NOMO-1 treated with dmso at 0.1 percent for 144 hours (cell line): Measurements from ENCODE around the gene PIP5K1C.
"Not testable (repeated sequence)": the region's sequence is repeated elsewhere in the genome, so short reads cannot be mapped to it uniquely, and the experiment has no call there.

ENCODE experiments used
- DNase-seq: peaks from one replicate; lab custom pipeline; 2025; ENCODE audit not compliant: unreplicated experiment; lab: John Stamatoyannopoulos, UW

Gene PIP5K1C

GRCh38 chr19:3648037-3648905 lies 52.0 kb downstream of the PIP5K1C start:
- no peak for DNase-seq

- DNase-seq: not testable (repeated sequence)
These were observed 53.2 kb downstream of the PIP5K1C start for GRCh38 chr19:3647102-3647501.

GRCh38 chr19:3646336-3647092 lies 53.8 kb downstream of the PIP5K1C start:
- DNase-seq: no peak

- no peak for DNase-seq
These were observed 54.5 kb downstream of the PIP5K1C start for GRCh38 chr19:3645726-3646125.

- DNase-seq: no peak
These were observed 55.2 kb downstream of the PIP5K1C start for GRCh38 chr19:3645067-3645396.

GRCh38 chr19:3644351-3645066 lies 55.8 kb downstream of the PIP5K1C start:
- DNase-seq: no peak

DNA sequence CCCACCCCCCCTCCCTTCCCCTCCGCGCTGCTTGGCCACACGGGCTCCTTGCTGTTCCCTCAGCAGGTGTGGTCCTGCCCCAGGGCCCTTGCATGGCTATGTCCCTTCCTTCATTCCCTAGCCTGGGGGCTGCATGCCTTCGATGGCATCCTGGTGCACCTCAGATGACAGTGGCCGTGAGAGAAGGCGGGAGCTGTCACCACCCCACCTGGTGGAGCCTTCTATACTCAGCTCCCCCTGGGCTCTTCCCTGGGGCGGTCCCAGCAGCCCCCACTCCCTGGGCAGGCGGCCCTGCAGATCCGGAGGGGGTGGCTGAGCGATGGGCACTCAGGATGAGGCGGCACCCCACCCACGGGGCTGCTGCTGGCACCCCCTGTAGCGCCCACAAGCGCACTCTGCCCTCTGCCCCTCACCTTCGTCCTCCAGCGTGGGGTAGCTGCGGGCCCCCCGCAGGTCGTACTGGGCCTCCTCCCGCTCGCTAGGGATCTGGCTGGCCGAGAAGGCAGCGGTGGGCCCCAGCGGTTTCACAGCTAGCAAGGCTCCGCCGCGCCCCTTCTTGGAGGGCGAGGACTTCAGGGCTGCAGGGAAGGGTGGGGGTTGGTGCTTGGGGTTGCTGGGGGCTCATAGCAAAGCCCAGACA lies 56.5 kb downstream of the PIP5K1C start:
- no peak for DNase-seq

DNA sequence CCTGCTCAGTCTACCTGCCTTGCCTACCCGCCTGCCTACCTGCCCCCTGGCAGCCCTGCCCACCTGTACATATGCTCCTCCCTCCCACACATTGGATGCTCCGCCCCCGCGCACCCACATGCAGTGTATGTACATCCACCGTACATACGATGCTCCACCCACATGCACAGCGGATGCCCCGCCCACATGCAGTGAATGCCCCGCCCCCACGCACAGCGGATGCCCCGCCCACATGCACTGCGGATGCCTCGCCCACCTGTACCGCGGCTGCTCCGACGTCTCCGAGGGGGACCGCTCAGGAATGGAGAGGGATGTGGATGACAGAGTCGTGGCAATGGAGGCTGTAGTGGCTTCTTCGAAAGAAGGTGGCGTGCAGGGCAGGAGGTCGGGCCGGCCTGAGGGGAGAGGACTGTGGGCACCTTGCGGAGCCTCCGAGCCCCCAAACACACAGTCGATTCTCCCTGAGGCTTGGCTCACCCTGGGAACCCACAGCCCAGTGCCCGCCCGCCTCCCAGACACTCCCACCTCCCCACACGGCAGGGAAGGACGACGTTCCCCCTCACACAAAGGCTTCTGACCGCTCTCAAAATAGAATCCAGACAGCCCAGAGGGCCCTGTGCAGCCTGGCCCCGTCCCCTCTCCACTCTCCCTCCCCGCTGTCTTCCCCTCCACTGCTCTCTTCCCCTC lies 57.1 kb downstream of the PIP5K1C start:
- no peak for DNase-seq

- DNase-seq: no peak
These were observed 58.0 kb downstream of the PIP5K1C start for GRCh38 chr19:3642296-3642695.

DNA sequence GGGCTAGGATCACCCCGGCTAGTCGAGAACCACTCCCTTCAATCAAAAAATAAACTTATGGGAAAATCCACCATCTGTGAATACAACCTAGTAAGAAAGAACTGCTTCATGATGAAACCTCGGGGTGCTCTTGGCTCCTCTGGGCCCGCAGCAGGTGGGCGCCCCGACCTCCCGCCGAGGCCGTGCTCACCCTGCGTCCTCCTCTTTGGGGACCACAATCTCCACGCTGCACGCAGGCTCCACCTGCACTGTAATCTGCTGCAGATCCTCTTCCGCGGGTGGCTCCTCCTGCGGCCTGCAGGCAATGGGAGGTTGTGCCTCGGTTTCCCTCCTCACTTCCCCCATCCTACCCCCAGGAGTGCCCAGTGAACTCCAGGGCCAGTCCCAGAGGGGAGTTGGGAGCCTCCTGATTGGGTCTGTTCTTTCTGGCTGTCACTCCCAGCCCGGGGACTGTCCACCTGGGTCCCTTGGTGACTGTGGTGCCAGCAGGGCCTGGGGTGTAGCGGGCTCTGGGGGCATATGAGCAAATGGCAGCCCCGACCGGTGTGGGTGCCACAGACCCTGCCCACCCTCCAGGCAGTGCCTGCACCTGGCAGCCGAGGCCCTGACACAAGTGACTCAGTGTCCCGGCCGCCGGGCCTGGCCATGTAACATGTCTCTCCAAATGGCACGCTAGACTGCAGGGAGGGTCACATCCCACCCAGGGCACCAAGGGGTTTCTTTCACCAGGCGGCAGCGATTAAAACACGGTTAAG lies 58.6 kb downstream of the PIP5K1C start:
- no peak for DNase-seq

- DNase-seq: no peak
These were observed 60.8 kb downstream of the PIP5K1C start for GRCh38 chr19:3639479-3639878.

DNA sequence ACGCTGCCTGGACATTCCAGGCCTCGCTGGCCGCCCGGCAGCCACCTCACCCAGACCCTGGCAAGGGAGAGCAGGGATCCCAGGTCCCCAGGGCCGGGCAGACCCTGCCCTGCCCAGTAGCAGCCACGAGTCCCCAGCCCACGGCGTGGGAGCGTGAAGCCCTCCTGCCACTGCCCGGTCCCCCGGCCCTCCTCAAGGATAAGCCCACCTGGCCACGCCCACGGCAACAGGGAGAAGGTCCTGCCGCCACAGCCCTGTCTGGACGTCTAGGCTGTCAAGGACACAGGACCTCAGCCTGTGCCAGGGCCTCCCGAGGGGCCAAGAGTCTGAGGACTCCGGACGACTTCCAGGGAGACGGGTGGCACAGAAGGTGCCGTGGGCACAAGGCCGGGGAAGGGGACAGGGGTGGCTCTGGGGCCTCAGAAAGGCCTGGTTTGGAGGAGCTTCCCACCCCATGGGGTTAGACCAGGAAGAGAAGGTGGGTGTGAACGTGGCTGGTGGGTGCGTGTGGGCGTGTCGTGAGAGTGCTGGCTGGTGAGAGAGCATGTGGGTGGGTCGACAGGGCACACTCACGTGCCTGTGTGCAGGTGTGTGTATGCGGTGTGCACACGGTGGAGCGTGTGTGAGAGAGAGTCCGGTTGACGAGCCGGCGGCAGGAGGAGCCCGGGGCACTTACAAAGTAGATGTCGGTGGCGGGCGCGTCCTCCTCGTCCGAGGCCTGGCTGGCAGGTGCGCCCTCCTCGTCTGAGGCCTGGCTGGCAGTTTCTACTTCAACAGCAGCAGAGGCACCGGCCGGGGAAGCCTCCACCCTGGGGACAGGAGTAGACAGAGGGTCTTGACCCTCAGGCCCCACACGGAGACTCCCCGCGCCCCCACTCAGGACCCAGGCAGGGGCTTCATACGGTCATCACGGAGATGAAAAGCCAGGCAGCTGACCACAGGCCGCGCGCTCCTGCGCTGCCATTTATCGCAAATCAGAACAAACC lies 61.8 kb downstream of the PIP5K1C start:
- no peak for DNase-seq

- no peak for DNase-seq
These were observed 62.6 kb downstream of the PIP5K1C start for GRCh38 chr19:3637621-3638020.

DNA sequence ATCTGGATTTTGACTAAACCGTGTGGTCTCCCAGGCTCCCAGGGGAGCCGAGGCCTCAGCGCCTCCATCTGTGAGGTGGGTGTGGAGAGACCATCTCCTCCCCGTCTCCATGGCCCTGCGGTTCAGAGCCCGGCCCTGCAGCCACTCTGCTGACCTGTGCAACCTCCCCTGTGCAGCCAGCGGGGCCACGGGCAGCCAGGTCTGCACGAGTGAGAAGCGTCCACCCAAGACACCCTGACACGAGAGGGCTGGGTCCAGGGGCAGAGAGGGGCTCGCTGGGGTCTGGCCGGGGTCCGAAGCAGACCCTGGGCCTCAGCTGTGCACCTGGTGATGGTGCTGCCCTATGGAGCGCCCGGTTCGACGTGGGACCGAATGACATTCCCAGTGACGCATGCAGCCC lies 63.3 kb downstream of the PIP5K1C start:
- DNase-seq: no peak

GRCh38 chr19:3636506-3636905 lies 63.8 kb downstream of the PIP5K1C start:
- DNase-seq: no peak

GRCh38 chr19:3634496-3635045 lies 65.7 kb downstream of the PIP5K1C start:
- DNase-seq: no peak

DNA sequence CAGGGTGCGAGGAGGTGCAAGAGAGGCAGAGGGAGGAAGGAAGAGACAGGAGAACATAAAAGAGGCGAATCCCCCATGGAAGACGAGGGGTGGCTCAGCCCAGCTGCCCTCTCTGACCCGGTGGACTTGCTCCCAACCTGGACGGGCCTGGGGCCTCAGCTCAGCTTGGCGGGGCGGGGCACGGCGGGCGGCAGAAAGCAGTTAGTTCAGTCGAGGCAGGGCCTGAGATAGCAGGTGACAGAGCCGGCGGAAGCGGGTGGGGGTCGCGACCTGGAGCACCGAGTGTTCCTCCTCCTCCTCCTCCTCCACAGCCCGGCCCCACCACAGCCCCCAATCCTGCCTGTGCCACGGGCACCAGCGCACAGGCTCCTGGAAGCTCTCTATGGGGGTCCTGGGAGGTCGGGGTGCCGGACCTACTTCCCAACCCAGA lies 66.7 kb downstream of the PIP5K1C start:
- no peak for DNase-seq

- no peak for DNase-seq
These were observed 67.3 kb downstream of the PIP5K1C start for GRCh38 chr19:3632739-3633558.
